Measurements from ENCODE around the gene SSTR5.

GRCh38 chr16:1076801-1077576 is 4.4 kb downstream of the SSTR5 start:
- TF ChIP-seq EP300 (IDR thresholded peaks at IDR 0.05), result no peak
- no peak for TF ChIP-seq POLR2AphosphoS5 (IDR thresholded peaks at IDR 0.05)
- no peak for TF ChIP-seq CTCF (IDR thresholded peaks at IDR 0.05)
